Ovary (tissue), 9 donors: ENCODE measurements around the gene ZIC2. TPM values are rescaled to one million over a fixed set of nuclear protein-coding genes. Genes with fewer than 3 reads are reported as not detected.

ENCODE experiments used
- DNase-seq, 5 donors: peaks; one replicate each; pipeline ENCODE4 v3.0.0-alpha.2; 2019 to 2020
- H3K27ac ChIP-seq, 2 donors: fragments of 200-600 bp; one replicate each; pipeline versions ENCODE4 v1.5.1 to v1.8.0; 2019 to 2022
- H3K27me3 ChIP-seq: fragments of 200-600 bp; one replicate; pipeline ENCODE4 v1.8.0; 2022
- H3K36me3 ChIP-seq: fragments of 200-600 bp; sonication (generic); one replicate; pipeline ENCODE4 v1.5.1; 2019
- H3K4me1 ChIP-seq: one replicate; pipeline ENCODE4 v1.8.1; 2013; ENCODE audit warnings: mild to moderate bottlenecking, moderate library complexity; ENCODE audit not compliant: insufficient read depth
- H3K4me3 ChIP-seq: fragments of 200-600 bp; sonication (generic); one replicate; pipeline ENCODE4 v1.5.1; 2017
- H3K9me3 ChIP-seq, 2 donors: fragments of 200-600 bp in 1 of 2; sonication (generic) in 1 of 2; one replicate each; pipeline versions ENCODE4 v1.5.1 to v1.8.1; 2013 to 2019; ENCODE audit warnings: mild to moderate bottlenecking in 1 of 2, moderate library complexity in 1 of 2
- EP300 ChIP-seq: sonication (generic); formaldehyde crosslinking; IDR thresholded peaks from one replicate; pipeline ENCODE4 v1.6.1; 2017; ENCODE audit warnings: antibody characterized with exemption
- POLR2A ChIP-seq: fragments of 450-650 bp; IDR thresholded peaks from one replicate; pipeline ENCODE4 v1.6.1; 2017; ENCODE audit warnings: antibody characterized with exemption, mild to moderate bottlenecking, moderate library complexity
- WGBS, 3 donors: extraction: QIAGEN DNeasy Blood & Tissue Kit in 1 of 3; methylation state at CpG; one replicate each; pipeline versions ENCODE4 v1.1.5 to v1.1.7; 2013 to 2017; 5-methylcytosine and 5-hydroxymethylcytosine counted together
- intact Hi-C, 4 donors: fragments of 100-400 bp; cut with DNase I; formaldehyde crosslinking; loops; one replicate each; pipeline versions ENCODE4 v1.11.0 to v1.15.1; 2022 to 2023
- polyA plus RNA-seq, 2 donors: library from polyadenylated mRNA; stranded (reverse); fragments of 200-250 nt in 1 of 2; fragments of 350-450 nt in 1 of 2; fragmentation: Illumina TruSeq in 1 of 2; extraction: RNeasy Lipid Tissue Mini Kit (QIAGEN cat#74804) in 1 of 2; gene quantifications; one replicate each; pipeline ENCODE4 v1.2.3, GENCODE V29; 2013 to 2014
- total RNA-seq, 7 donors: library from RNA; depleted of rRNA in 2 of 7; stranded (reverse); fragments of >200 nt in 2 of 7; fragmentation: NEBNext Ultra II Directional in 3 of 7; extraction: Animal tissue kit (Norgen Biotek cat#: 25700) in 3 of 7; gene quantifications; one replicate each; pipeline versions ENCODE4 v1.1.0 to v1.2.4, GENCODE V29; 2016 to 2023
- TF ChIP-seq, protein P1 (sequence below), 3 donors: fragments of 450-650 bp in 2 of 3; fragments of 200-600 bp in 1 of 3; IDR thresholded peaks; one replicate each; pipeline versions ENCODE4 v1.5.1 to v1.8.0; 2016 to 2022; ENCODE audit warnings: antibody characterized with exemption in 3 of 3, mild to moderate bottlenecking in 1 of 3
- donor health status: DM: no; HTN: no; CAD: no; lungs with moderate emphysema.
- donor health status: DM: no; HTN: no; CAD: no.
- donor health status: Bipolar disorder and iron deficiency.
- donor health status: DM: yes; HTN: yes; CAD: no.
- donor health status: DM: no; HTN: no; CAD: no.
- donor health status: DM: yes; HTN: yes; CAD: no.

The ZIC2 gene
- total and polyA plus RNA-seq, 9 donors = 0.02 to 0.36 (median 0.07) TPM; not detected in 6

- TF ChIP-seq, protein P1, sequence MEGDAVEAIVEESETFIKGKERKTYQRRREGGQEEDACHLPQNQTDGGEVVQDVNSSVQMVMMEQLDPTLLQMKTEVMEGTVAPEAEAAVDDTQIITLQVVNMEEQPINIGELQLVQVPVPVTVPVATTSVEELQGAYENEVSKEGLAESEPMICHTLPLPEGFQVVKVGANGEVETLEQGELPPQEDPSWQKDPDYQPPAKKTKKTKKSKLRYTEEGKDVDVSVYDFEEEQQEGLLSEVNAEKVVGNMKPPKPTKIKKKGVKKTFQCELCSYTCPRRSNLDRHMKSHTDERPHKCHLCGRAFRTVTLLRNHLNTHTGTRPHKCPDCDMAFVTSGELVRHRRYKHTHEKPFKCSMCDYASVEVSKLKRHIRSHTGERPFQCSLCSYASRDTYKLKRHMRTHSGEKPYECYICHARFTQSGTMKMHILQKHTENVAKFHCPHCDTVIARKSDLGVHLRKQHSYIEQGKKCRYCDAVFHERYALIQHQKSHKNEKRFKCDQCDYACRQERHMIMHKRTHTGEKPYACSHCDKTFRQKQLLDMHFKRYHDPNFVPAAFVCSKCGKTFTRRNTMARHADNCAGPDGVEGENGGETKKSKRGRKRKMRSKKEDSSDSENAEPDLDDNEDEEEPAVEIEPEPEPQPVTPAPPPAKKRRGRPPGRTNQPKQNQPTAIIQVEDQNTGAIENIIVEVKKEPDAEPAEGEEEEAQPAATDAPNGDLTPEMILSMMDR (IDR thresholded peaks at IDR 0.05) = no peak
- TF ChIP-seq POLR2A = no peak
- no peaks in the 10 kb centered on the region for H3K9me3 ChIP-seq
- H3K36me3 ChIP-seq = no peaks in the 10 kb centered on the region
- 83 to 86% (median 84%) methylated on average over 14 of the region's 14 CpGs for WGBS, 3 donors
- intact Hi-C loops = no loop called here
- no peak for DNase-seq
- H3K4me1 ChIP-seq = peaks cover 7% of the 10 kb centered on the region
- no peak overlapping the region for H3K4me3 ChIP-seq
- H3K27ac ChIP-seq = no peak overlapping the region
- peaks cover 2% of the 10 kb centered on the region for H3K27me3 ChIP-seq
These were observed 28.3 kb upstream of the ZIC2 start for GRCh38 chr13:99953138-99953755.

- no peak for TF ChIP-seq EP300
- TF ChIP-seq, protein P1 (IDR thresholded peaks at IDR 0.05) = no peak
- no peak for TF ChIP-seq POLR2A
These were observed 26.4 kb upstream of the ZIC2 start for GRCh38 chr13:99955107-99955746.

DNA sequence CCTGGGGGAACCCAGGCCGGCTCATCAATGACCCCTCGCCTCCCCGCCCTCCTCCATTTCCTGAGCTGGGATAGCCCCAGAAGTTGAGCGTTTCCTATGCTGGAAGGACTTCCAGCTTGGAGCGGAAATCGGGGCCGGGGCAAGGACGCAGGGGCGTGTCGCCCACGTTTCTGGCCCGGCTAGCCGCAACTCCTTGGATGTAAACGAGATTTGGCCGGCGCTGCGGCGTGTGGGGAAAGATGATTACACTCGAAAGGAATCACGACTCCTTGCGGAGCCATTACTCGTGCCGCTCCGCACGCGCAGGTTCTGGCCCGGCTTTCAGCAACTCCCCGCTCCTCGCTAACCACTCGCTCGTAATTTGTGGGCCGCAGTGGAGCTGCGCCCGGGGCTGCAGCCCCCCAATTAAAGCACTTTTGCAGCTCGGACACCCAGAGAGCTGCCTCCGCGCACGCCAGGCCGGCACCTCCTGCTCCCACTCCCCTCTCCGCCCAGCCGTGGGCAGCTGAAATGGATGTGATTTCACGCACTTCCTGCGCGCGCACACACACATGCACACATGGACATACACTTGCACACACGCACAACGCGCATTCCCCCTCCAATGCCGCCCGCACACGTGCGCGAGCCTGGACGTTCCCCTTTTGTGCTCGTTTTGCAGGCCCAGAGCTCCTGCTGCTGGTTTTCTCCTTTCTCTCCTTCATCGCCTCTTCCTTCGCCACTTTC, 25.7 kb upstream of the ZIC2 start:
- no peak overlapping the region for H3K4me3 ChIP-seq
- H3K4me1 ChIP-seq = peaks cover 7% of the 10 kb centered on the region
- peak in 1 of 5 donors; percentile 42 for DNase-seq
- peaks cover 2% of the 10 kb centered on the region for H3K27me3 ChIP-seq
- H3K9me3 ChIP-seq = no peaks in the 10 kb centered on the region
- H3K36me3 ChIP-seq = no peaks in the 10 kb centered on the region
- TF ChIP-seq, protein P1 (IDR thresholded peaks at IDR 0.05) = no peak
- TF ChIP-seq POLR2A (no peak), EP300 (no peak)
- H3K27ac ChIP-seq = no peak overlapping the region
- 1 to 2% (median 1%) methylated on average over 57 of the region's 57 CpGs for WGBS, 3 donors
- intact Hi-C loops = no loop called here

More at GRCh38 chr13:99955107-99955746, 26.4 kb upstream of the ZIC2 start:
- Histone ChIP-seq H3K36me3 (no peaks in the 10 kb centered on the region), H3K27me3 (peaks cover 2% of the 10 kb centered on the region), H3K4me1 (peaks cover 7% of the 10 kb centered on the region), H3K9me3 (no peaks in the 10 kb centered on the region), H3K27ac (no peak overlapping the region), H3K4me3 (no peak overlapping the region)
- intact Hi-C loops = no loop called here
- 63 to 77% (median 70%) methylated on average over 21 of the region's 21 CpGs for WGBS, 3 donors
- no peak for DNase-seq

- no peak for DNase-seq
- H3K36me3 ChIP-seq = no peaks in the 10 kb centered on the region
- H3K27ac ChIP-seq = no peak overlapping the region
- TF ChIP-seq, protein P1 (IDR thresholded peaks at IDR 0.05) = no peak
- TF ChIP-seq EP300 = no peak
- no peak for TF ChIP-seq POLR2A
- H3K4me3 ChIP-seq = no peak overlapping the region
- WGBS, 3 donors = 1 to 2% (median 2%) methylated on average over 62 to 68 of the region's 68 CpGs
- peaks cover 7% of the 10 kb centered on the region for H3K4me1 ChIP-seq
- intact Hi-C loops = no loop called here
- peaks cover 2% of the 10 kb centered on the region for H3K27me3 ChIP-seq
- no peaks in the 10 kb centered on the region for H3K9me3 ChIP-seq
These were observed 24.9 kb upstream of the ZIC2 start for GRCh38 chr13:99956473-99957349.
